ENCODE results near the gene KLF6.

GRCh38 chr10:3830946-3831345 is 45.9 kb upstream of the KLF6 start:
- TF ChIP-seq POLR2A (IDR thresholded peaks at IDR 0.05; ENCODE audit: low read length) (no peak), GATA1 (IDR thresholded peaks at IDR 0.05; ENCODE audit: low read depth, low read length) (no peak)

Data from erythroblast (primary cell).